HepG2 (cell line): Measurements from ENCODE around the gene ACVR2A. TPM values are rescaled to one million over a fixed set of nuclear protein-coding genes. Genes with fewer than 3 reads are reported as not detected.

ENCODE experiments used
- UBTF ChIP-seq: sonication (generic); formaldehyde crosslinking; IDR thresholded peaks from 2 replicates; pipeline ENCODE4 v1.4.0; 2020; ENCODE audit warnings: mild to moderate bottlenecking, missing genetic modification reagents
- USF2 ChIP-seq, 2 experiments: sonication (generic) in 1 of 2; formaldehyde crosslinking in 1 of 2; IDR thresholded peaks; 2 replicates each; pipeline versions ENCODE4 v1.5.1 to v1.6.1; 2011 to 2020; ENCODE audit warnings: borderline replicate concordance in 1 of 2, low read depth in 1 of 2, low read length in 1 of 2, mild to moderate bottlenecking in 1 of 2, missing genetic modification reagents in 1 of 2, moderate library complexity in 1 of 2
- ZBTB20 ChIP-seq: sonication (generic); formaldehyde crosslinking; IDR thresholded peaks from 2 replicates; pipeline ENCODE4 v1.8.1; 2023; ENCODE audit warnings: missing genetic modification reagents, low read depth, mild to moderate bottlenecking, borderline replicate concordance
- ZGPAT ChIP-seq: IDR thresholded peaks from 2 replicates; pipeline ENCODE4 v1.6.1; 2016; ENCODE audit warnings: mild to moderate bottlenecking
- ZNF619 ChIP-seq: sonication (generic); formaldehyde crosslinking; IDR thresholded peaks from 2 replicates; pipeline ENCODE4 v1.4.0; 2020; ENCODE audit warnings: mild to moderate bottlenecking, missing genetic modification reagents
- ZNF646 ChIP-seq: sonication (generic); formaldehyde crosslinking; IDR thresholded peaks from 2 replicates; pipeline ENCODE4 v1.9.0; 2021; ENCODE audit warnings: mild to moderate bottlenecking, missing genetic modification reagents
- ZNF660 ChIP-seq: sonication (generic); formaldehyde crosslinking; IDR thresholded peaks from 2 replicates; pipeline ENCODE4 v1.5.1; 2020; ENCODE audit warnings: mild to moderate bottlenecking, low read depth, missing genetic modification reagents, borderline replicate concordance
- ZXDC ChIP-seq: sonication (generic); formaldehyde crosslinking; IDR thresholded peaks from 2 replicates; pipeline ENCODE4 v1.5.0; 2020; ENCODE audit warnings: mild to moderate bottlenecking, missing genetic modification reagents
- polyA plus RNA-seq, 8 experiments: library from polyadenylated mRNA; depleted of rRNA in 3 of 8; stranded (reverse) in 7 of 8; unstranded in 1 of 8; fragments of >200 nt; fragmentation: Illumina TruSeq in 4 of 8; extraction: Trizol in 4 of 8; gene quantifications; 2 replicates each; pipeline versions ENCODE4 v1.2.1 to v1.2.3, GENCODE V29; 2011 to 2016; ENCODE audit warnings: low read depth in 4 of 8, missing spikeins in 1 of 8, mixed read lengths in 1 of 8; ENCODE audit not compliant: insufficient read depth in 1 of 8
- total RNA-seq, 5 experiments: library from RNA; depleted of rRNA; stranded (reverse); fragments of >200 nt; fragmentation: Illumina TruSeq; extraction: Trizol; gene quantifications; 2 replicates each; pipeline ENCODE4 v1.2.3, GENCODE V29; 2016; ENCODE audit warnings: low read depth in 1 of 5

Gene ACVR2A
- total and polyA plus RNA-seq, 2 of the 13 experiments (the other 11 are each of a cell fraction or from before 2014, with no cell fraction given) = 8.3 to 18.0 TPM

GRCh38 chr2:147843864-147844696 lies 749 bp upstream of the ACVR2A start (continued):
- TF ChIP-seq ZNF646 = no peak
- peak; percentile 80; the same call in 1 of the 2 replicates for TF ChIP-seq ZNF619 (CRISPR knock-in tag)
- TF ChIP-seq ZNF660 (CRISPR knock-in tag) = no peak
- peak; percentile 85; the same call in 1 of the 2 replicates for TF ChIP-seq UBTF (CRISPR knock-in tag)
- TF ChIP-seq ZXDC (CRISPR knock-in tag) = no peak
- no peak for TF ChIP-seq USF2 (IDR thresholded peaks at IDR 0.05; ENCODE audit: low read depth, low read length)
- TF ChIP-seq USF2 (CRISPR knock-in tag; IDR thresholded peaks at IDR 0.05; ENCODE audit: borderline replicate concordance) = no peak
- peak; percentile 17; the same call in 1 of the 2 replicates for TF ChIP-seq ZBTB20 (CRISPR knock-in tag)
- TF ChIP-seq ZGPAT (CRISPR knock-in tag) = peak; percentile 91
